OCI-LY7 (cell line): ENCODE results near the gene TLE1.

Experiments used
- EZH2phosphoT487 ChIP-seq: fragments of 200-600 bp; sonication (generic); IDR thresholded peaks from 2 replicates; pipeline ENCODE4 v1.6.1; 2018; ENCODE audit warnings: low read depth, borderline replicate concordance, mild to moderate bottlenecking, mixed run types, antibody characterized with exemption, low read length, moderate library complexity, mixed read lengths
- TF ChIP-seq, protein P1 (sequence below): fragments of 200-600 bp; sonication (generic); conservative IDR thresholded peaks from 2 replicates; pipeline ENCODE4 v1.5.1; 2014; ENCODE audit warnings: mild to moderate bottlenecking, antibody characterized with exemption, low read length, moderate library complexity, mixed read lengths

DNA sequence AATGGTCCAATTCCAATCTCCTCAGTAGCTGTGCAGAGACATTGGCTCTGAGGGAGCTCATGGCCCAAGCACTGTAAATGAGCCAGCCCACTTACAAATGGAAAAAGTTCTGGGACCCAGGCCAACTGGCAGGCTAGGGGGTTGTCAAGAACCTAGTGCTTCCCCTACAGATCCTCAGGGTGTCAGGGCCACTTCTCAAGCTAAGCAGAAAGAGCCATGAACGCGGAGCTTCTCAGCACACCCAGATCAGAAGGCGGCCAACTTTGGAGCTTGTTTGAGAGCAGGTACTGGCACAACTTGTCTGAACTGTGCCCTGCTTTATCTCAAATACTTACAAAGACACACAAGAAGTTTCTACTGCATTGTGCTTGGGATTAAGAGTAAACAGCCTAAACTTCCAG lies 17.5 kb downstream of the TLE1 start:
- TF ChIP-seq, protein P1, sequence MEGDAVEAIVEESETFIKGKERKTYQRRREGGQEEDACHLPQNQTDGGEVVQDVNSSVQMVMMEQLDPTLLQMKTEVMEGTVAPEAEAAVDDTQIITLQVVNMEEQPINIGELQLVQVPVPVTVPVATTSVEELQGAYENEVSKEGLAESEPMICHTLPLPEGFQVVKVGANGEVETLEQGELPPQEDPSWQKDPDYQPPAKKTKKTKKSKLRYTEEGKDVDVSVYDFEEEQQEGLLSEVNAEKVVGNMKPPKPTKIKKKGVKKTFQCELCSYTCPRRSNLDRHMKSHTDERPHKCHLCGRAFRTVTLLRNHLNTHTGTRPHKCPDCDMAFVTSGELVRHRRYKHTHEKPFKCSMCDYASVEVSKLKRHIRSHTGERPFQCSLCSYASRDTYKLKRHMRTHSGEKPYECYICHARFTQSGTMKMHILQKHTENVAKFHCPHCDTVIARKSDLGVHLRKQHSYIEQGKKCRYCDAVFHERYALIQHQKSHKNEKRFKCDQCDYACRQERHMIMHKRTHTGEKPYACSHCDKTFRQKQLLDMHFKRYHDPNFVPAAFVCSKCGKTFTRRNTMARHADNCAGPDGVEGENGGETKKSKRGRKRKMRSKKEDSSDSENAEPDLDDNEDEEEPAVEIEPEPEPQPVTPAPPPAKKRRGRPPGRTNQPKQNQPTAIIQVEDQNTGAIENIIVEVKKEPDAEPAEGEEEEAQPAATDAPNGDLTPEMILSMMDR: no peak
- TF ChIP-seq EZH2phosphoT487: no peak
